Upper lobe of left lung (tissue), 4 donors: ENCODE data around the gene ETS1.

Experiments
- EP300 ChIP-seq, 4 donors: sonication (generic); formaldehyde crosslinking; IDR thresholded peaks; one replicate each; pipeline ENCODE4 v1.5.1; 2017; ENCODE audit warnings: antibody characterized with exemption in 4 of 4, control low read depth in 2 of 4
- POLR2A ChIP-seq, 4 donors: fragments of 450-650 bp; IDR thresholded peaks; one replicate each; pipeline ENCODE4 v1.5.1; 2016 to 2017; ENCODE audit warnings: antibody characterized with exemption in 4 of 4, mild to moderate bottlenecking in 2 of 4
- POLR2AphosphoS5 ChIP-seq, 2 donors: sonication (generic); formaldehyde crosslinking; IDR thresholded peaks; one replicate each; pipeline ENCODE4 v1.5.1; 2017; ENCODE audit warnings: antibody characterized with exemption in 2 of 2
- TF ChIP-seq, protein P1 (sequence below), 6 experiments: fragments of 450-650 bp in 4 of 6; fragments of 200-600 bp in 2 of 6; sonication (generic) in 2 of 6; IDR thresholded peaks; one replicate each; pipeline ENCODE4 v1.5.1; 2016 to 2019; ENCODE audit warnings: antibody characterized with exemption in 6 of 6

DNA sequence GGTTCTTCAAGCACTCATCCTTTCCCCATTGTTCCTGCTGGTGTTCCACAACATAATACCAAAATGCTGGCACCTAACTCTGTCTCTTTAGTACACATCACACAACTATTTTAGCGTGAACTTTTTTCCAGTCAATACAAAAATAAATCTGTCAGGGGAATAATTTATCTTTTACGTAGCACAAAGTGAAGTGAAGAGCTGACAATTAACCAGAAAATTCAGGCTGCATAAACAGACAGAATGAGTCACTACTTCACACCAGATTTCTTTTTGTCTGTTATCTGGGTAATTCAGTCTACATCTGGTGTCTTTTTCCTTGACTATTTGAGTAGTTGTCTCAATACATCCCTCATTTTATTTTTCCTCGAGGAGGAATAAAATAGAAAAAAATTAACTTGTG lies 7.9 kb upstream of the ETS1 start:
- TF ChIP-seq, protein P1, sequence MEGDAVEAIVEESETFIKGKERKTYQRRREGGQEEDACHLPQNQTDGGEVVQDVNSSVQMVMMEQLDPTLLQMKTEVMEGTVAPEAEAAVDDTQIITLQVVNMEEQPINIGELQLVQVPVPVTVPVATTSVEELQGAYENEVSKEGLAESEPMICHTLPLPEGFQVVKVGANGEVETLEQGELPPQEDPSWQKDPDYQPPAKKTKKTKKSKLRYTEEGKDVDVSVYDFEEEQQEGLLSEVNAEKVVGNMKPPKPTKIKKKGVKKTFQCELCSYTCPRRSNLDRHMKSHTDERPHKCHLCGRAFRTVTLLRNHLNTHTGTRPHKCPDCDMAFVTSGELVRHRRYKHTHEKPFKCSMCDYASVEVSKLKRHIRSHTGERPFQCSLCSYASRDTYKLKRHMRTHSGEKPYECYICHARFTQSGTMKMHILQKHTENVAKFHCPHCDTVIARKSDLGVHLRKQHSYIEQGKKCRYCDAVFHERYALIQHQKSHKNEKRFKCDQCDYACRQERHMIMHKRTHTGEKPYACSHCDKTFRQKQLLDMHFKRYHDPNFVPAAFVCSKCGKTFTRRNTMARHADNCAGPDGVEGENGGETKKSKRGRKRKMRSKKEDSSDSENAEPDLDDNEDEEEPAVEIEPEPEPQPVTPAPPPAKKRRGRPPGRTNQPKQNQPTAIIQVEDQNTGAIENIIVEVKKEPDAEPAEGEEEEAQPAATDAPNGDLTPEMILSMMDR (IDR thresholded peaks at IDR 0.05): no peak
- no peak for TF ChIP-seq POLR2A (IDR thresholded peaks at IDR 0.05)
- TF ChIP-seq POLR2AphosphoS5 (IDR thresholded peaks at IDR 0.05): no peak
- no peak for TF ChIP-seq EP300 (IDR thresholded peaks at IDR 0.05)
